MCF 10A (cell line): Measurements from ENCODE around the gene TSGA10IP. TPM values are rescaled to one million over a fixed set of nuclear protein-coding genes. Genes with fewer than 3 reads are reported as not detected.

ENCODE experiments used
- BruUV-seq: library from RNA; stranded (reverse); fragments of 400-500 nt; replicated peaks from 2 replicates; lab custom pipeline; 2021; lab: Mats Ljungman, UMichigan
- CTCF ChIA-PET: fragments of 300-600 bp; sonication (Branson Sonifier 250); formaldehyde crosslinking; extraction: SDS; loops from one replicate; lab custom pipeline; 2021; ENCODE audit warnings: antibody characterized with exemption, inconsistent platforms; lab: Yijun Ruan, JAX
- POLR2A ChIA-PET: fragments of 300-600, 350-650 bp; sonication (Branson Sonifier 250); formaldehyde crosslinking; extraction: SDS; loops from one replicate; lab custom pipeline; 2020; ENCODE audit warnings: antibody characterized with exemption, inconsistent platforms; lab: Yijun Ruan, JAX
- DNase-seq: peaks from one replicate; pipeline ENCODE4 v3.0.0-alpha.2; 2018; ENCODE audit not compliant: unreplicated experiment
- H3K27ac Mint-ChIP-seq: one replicate; pipeline ENCODE4 v1.8.0; 2022; ENCODE audit warnings: mild to moderate bottlenecking, low read depth, mixed read lengths; ENCODE audit not compliant: unreplicated experiment
- H3K27me3 Mint-ChIP-seq: one replicate; pipeline ENCODE4 v1.8.0; 2022; ENCODE audit warnings: mixed read lengths; ENCODE audit not compliant: insufficient read depth, unreplicated experiment
- H3K36me3 Mint-ChIP-seq: one replicate; pipeline ENCODE4 v1.8.0; 2022; ENCODE audit warnings: mild to moderate bottlenecking, moderate library complexity, mixed read lengths; ENCODE audit not compliant: insufficient read depth, unreplicated experiment
- H3K4me1 Mint-ChIP-seq: one replicate; pipeline ENCODE4 v1.8.0; 2022; ENCODE audit warnings: mixed read lengths; ENCODE audit not compliant: insufficient read depth, unreplicated experiment
- H3K4me3 Mint-ChIP-seq: one replicate; pipeline ENCODE4 v1.8.0; 2022; ENCODE audit warnings: mild to moderate bottlenecking, moderate library complexity, mixed read lengths; ENCODE audit not compliant: unreplicated experiment
- H3K9me3 Mint-ChIP-seq: one replicate; pipeline ENCODE4 v1.8.0; 2022; ENCODE audit warnings: mixed read lengths; ENCODE audit not compliant: unreplicated experiment
- intact Hi-C: fragments of 100-400 bp; cut with micrococcal nuclease; formaldehyde crosslinking; loops from 2 replicates; pipeline ENCODE4 v1.14.1; 2022
- total RNA-seq: library from RNA; stranded (reverse); gene quantifications from 2 replicates; pipeline ENCODE4 v1.2.3, GENCODE V29; 2022
- TF ChIP-seq, protein P1 (sequence below): fragments of 200-600 bp; IDR thresholded peaks from one replicate; pipeline ENCODE4 v1.8.0; 2022; ENCODE audit warnings: antibody characterized with exemption, mild to moderate bottlenecking; ENCODE audit not compliant: unreplicated experiment

The TSGA10IP gene
- total RNA-seq, 1 experiment from 2014 or later: not detected

DNA sequence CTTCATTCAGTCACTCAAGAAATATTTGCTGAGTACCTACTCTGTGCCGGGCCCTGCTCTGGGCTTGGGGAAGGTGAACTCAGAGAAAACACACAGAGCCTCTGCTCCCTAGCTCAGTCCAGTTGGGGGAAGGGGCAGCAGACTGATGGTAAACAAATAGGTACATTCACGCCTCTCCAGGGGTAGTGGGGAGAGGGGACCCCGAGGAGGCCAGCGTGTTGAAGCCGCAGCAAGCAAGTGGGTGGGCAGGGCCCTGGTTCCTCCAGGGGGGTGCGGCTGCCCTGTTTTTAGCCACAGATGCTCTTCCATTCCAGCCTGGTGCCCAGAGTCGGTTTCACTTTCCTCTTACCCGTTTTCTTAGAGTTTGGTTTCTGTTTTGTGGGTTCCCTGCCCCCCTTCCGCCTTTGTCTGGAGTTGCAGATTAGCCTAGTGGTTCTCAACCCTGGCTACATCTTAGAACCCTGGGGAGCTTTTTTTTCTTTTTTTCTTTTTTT lies 17.3 kb upstream of the TSGA10IP start:
- H3K27ac Mint-ChIP-seq: peak overlapping the region; percentile 35
- H3K9me3 Mint-ChIP-seq: no peaks in the 10 kb centered on the region
- intact Hi-C loops: no loop called here
- BruUV-seq: no TSS peak
- no peaks in the 10 kb centered on the region for H3K27me3 Mint-ChIP-seq
- no peak for DNase-seq
- CTCF ChIA-PET: no interaction called here
- POLR2A ChIA-PET: interaction anchor here (1.0 kb wide), 1 partner anchor 8 kb away, joined by 3 read pairs; no protein-coding TSS in a partner anchor
- H3K4me1 Mint-ChIP-seq: no peaks in the 10 kb centered on the region
- no peak overlapping the region for H3K4me3 Mint-ChIP-seq
- peaks cover 4% of the 10 kb centered on the region for H3K36me3 Mint-ChIP-seq
- TF ChIP-seq, protein P1, sequence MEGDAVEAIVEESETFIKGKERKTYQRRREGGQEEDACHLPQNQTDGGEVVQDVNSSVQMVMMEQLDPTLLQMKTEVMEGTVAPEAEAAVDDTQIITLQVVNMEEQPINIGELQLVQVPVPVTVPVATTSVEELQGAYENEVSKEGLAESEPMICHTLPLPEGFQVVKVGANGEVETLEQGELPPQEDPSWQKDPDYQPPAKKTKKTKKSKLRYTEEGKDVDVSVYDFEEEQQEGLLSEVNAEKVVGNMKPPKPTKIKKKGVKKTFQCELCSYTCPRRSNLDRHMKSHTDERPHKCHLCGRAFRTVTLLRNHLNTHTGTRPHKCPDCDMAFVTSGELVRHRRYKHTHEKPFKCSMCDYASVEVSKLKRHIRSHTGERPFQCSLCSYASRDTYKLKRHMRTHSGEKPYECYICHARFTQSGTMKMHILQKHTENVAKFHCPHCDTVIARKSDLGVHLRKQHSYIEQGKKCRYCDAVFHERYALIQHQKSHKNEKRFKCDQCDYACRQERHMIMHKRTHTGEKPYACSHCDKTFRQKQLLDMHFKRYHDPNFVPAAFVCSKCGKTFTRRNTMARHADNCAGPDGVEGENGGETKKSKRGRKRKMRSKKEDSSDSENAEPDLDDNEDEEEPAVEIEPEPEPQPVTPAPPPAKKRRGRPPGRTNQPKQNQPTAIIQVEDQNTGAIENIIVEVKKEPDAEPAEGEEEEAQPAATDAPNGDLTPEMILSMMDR: no peak

DNA sequence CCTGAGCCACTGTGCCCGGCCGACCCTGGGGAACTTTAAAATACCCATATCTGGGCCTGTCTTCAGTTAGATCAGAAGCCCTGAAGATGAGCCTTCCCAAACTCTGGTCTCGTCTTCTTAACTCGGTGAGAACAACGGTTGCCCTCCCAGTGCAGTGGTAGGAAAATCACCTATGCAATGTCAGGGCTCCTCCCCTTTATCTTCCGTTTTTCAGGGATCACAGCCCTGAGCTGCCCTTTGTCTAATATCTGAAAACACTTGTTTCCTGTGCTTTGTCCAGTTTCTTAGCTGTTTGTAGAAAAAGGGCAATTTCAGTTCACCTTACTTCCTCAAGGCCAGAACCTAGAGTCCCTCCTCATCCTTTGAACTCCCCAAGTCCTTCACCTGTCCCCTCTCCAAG lies 16.6 kb upstream of the TSGA10IP start:
- Mint-ChIP-seq H3K27ac (no peak overlapping the region), H3K4me3 (no peak overlapping the region), H3K4me1 (no peaks in the 10 kb centered on the region), H3K36me3 (no peaks in the 10 kb centered on the region), H3K9me3 (no peaks in the 10 kb centered on the region), H3K27me3 (no peaks in the 10 kb centered on the region)
- intact Hi-C loops: no loop called here
- POLR2A ChIA-PET: interaction anchor here (1.0 kb wide), 1 partner anchor 9 kb away, joined by 3 read pairs; no protein-coding TSS in a partner anchor
- CTCF ChIA-PET: no interaction called here
- no TSS peak for BruUV-seq
- DNase-seq: no peak
- TF ChIP-seq, protein P1: no peak

DNA sequence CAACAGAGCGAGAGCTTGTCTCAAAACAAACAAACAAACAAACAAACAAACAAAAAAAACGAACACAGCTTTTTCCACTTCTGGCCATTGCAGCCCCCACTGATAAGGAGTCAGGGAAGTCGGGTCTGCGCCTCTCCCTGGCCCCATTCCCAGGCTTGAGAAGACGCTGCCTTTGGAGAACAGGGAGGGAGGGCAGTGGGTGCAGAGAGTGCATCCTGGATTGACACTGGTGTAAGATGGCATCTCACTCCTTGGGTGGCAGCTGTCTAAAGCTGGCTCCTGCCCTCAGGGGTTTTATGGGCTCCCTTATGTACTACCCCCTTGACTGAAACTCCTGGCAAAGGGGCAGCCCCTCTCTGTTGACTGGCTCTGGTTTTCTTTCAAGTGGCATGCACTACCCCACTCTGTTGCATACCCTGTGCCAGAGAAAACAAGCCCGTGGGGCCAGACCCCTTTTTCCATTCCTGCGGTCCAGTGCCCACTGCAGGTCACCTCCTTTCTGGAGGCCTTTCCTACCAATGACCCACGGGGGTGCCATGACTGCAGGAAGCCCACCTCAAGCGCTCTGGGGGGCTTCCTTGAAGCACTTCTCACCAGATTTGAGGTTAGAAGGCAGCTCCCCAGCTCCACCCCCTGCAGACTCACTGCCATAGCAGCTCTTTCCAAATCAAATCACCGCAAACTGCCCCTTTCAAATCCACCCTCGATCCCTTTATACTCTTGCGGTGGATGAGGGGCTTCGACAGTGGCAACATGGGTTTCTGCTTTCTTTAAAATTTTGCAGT lies 13.3 kb upstream of the TSGA10IP start:
- POLR2A ChIA-PET: interaction anchor here (0.6 kb wide), 1 partner anchor 41 kb away, joined by 3 read pairs; the partner anchor contains the start of gene CCDC85B
- TF ChIP-seq, protein P1: no peak
- no peak overlapping the region for H3K4me3 Mint-ChIP-seq
- H3K27me3 Mint-ChIP-seq: no peaks in the 10 kb centered on the region
- no peak overlapping the region for H3K27ac Mint-ChIP-seq
- H3K9me3 Mint-ChIP-seq: no peaks in the 10 kb centered on the region
- BruUV-seq: no TSS peak
- DNase-seq: no peak
- H3K36me3 Mint-ChIP-seq: no peaks in the 10 kb centered on the region
- no peaks in the 10 kb centered on the region for H3K4me1 Mint-ChIP-seq
- CTCF ChIA-PET: interaction anchor here (0.6 to 2.1 kb wide), 3 partner anchors 9 to 260 kb away, joined by 3 to 9 read pairs (median 5); no protein-coding TSS in a partner anchor
- intact Hi-C loops: no loop called here

DNA sequence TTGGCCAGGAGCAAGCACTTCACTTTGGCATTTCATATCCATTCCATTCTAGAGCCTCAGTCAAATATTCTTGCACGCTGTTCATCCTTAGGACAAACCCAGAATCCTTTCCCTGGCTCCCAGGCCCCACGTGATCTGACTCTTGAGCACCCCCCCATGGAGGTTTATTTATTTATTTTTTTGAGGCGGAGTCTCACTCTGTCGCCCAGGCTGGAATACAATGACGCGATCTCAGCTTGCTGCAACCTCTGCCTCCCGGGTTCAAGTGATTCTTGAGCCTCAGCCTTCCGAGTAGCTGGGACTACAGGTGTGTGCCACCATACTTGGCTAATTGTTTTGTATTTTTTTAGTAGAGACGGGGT lies 12.7 kb upstream of the TSGA10IP start:
- BruUV-seq: no TSS peak
- no peak overlapping the region for H3K4me3 Mint-ChIP-seq
- H3K36me3 Mint-ChIP-seq: no peaks in the 10 kb centered on the region
- ChIA-PET CTCF (interaction anchor here (0.6 to 2.1 kb wide), 3 partner anchors 9 to 986 kb away, joined by 3 to 9 read pairs (median 3); no protein-coding TSS in a partner anchor), POLR2A (no interaction called here)
- H3K27me3 Mint-ChIP-seq: no peaks in the 10 kb centered on the region
- peak; percentile 9 for DNase-seq
- H3K27ac Mint-ChIP-seq: no peak overlapping the region
- TF ChIP-seq, protein P1: no peak
- no peaks in the 10 kb centered on the region for H3K4me1 Mint-ChIP-seq
- H3K9me3 Mint-ChIP-seq: no peaks in the 10 kb centered on the region
- intact Hi-C loops: no loop called here
